ENCODE data around the gene CEP70.
A peak's percentile ranks its signal among the peaks of the same experiment; 100 is the strongest.

The CEP70 gene

GRCh38 chr3:138629526-138629925 lies 35.5 kb upstream of the CEP70 start:
- no peak for TF ChIP-seq CTCF (IDR thresholded peaks at IDR 0.05)
- H3K27me3 ChIP-seq: no peaks in the 10 kb centered on the region
- H3K4me3 ChIP-seq: no peak overlapping the region
- H3K9me3 ChIP-seq: no peaks in the 10 kb centered on the region
- intact Hi-C loops (cut with DNase I; ENCODE audit: low total_unique reads): no loop called here
- no peaks in the 10 kb centered on the region for H3K4me1 ChIP-seq
- H3K36me3 ChIP-seq: peaks cover 6 to 54% (median 29%) of the 10 kb centered on the region in 3 donors
- H3K27ac ChIP-seq: no peak overlapping the region
- no peak for DNase-seq

- H3K27me3 ChIP-seq: no peaks in the 10 kb centered on the region
- no peak for DNase-seq
- peaks cover 0 to 32% (median 18%) of the 10 kb centered on the region in 3 donors for H3K36me3 ChIP-seq
- intact Hi-C loops (cut with DNase I; ENCODE audit: low total_unique reads): no loop called here
- H3K9me3 ChIP-seq: no peaks in the 10 kb centered on the region
- no peak overlapping the region for H3K4me3 ChIP-seq
- TF ChIP-seq CTCF (IDR thresholded peaks at IDR 0.05): no peak
- no peaks in the 10 kb centered on the region for H3K4me1 ChIP-seq
- no peak overlapping the region for H3K27ac ChIP-seq
Observed at GRCh38 chr3:138625707-138626365, 31.8 kb upstream of the CEP70 start.

GRCh38 chr3:138624518-138624917 lies 30.5 kb upstream of the CEP70 start:
- Histone ChIP-seq H3K27me3 (no peaks in the 10 kb centered on the region), H3K4me3 (no peak overlapping the region), H3K4me1 (no peaks in the 10 kb centered on the region), H3K9me3 (no peaks in the 10 kb centered on the region), H3K36me3 (peaks cover 0 to 22% (median 8%) of the 10 kb centered on the region in 3 donors), H3K27ac (no peak overlapping the region)
- intact Hi-C loops (cut with DNase I; ENCODE audit: low total_unique reads): no loop called here
- TF ChIP-seq CTCF (IDR thresholded peaks at IDR 0.05): no peak
- DNase-seq: no peak

- Histone ChIP-seq H3K4me1 (no peaks in the 10 kb centered on the region), H3K27me3 (no peaks in the 10 kb centered on the region), H3K9me3 (no peaks in the 10 kb centered on the region), H3K4me3 (no peak overlapping the region), H3K27ac (no peak overlapping the region), H3K36me3 (no peaks in the 10 kb centered on the region)
- TF ChIP-seq CTCF (IDR thresholded peaks at IDR 0.05): no peak
- no peak for DNase-seq
- intact Hi-C loops (cut with DNase I; ENCODE audit: low total_unique reads): no loop called here
Observed at GRCh38 chr3:138620431-138620830, 26.4 kb upstream of the CEP70 start.

GRCh38 chr3:138615462-138615861 lies 21.4 kb upstream of the CEP70 start:
- no peaks in the 10 kb centered on the region for H3K4me1 ChIP-seq
- no peak overlapping the region for H3K4me3 ChIP-seq
- no peak for DNase-seq
- H3K9me3 ChIP-seq: no peaks in the 10 kb centered on the region
- H3K36me3 ChIP-seq: no peaks in the 10 kb centered on the region
- TF ChIP-seq CTCF (IDR thresholded peaks at IDR 0.05): no peak
- intact Hi-C loops (cut with DNase I; ENCODE audit: low total_unique reads): no loop called here
- no peak overlapping the region for H3K27ac ChIP-seq
- H3K27me3 ChIP-seq: no peaks in the 10 kb centered on the region

GRCh38 chr3:138609898-138610266 lies 15.8 kb upstream of the CEP70 start:
- Histone ChIP-seq H3K4me1 (peaks cover 0 to 14% (median 6%) of the 10 kb centered on the region in 4 donors), H3K27ac (peak overlapping the region; percentile 95 to 98), H3K4me3 (peak overlapping the region; percentile 77 to 84), H3K27me3 (no peaks in the 10 kb centered on the region), H3K9me3 (no peaks in the 10 kb centered on the region), H3K36me3 (no peaks in the 10 kb centered on the region)
- no peak for DNase-seq
- intact Hi-C loops (cut with DNase I; ENCODE audit: low total_unique reads): loop anchor here (10.0 kb wide), 1 partner anchor 85 kb away; no protein-coding TSS in a partner anchor
- TF ChIP-seq CTCF (IDR thresholded peaks at IDR 0.05): no peak
